Trophoblast cell (in vitro differentiated cells and primary cell): ENCODE data around the gene NCOA6. TPM values are rescaled to one million over a fixed set of nuclear protein-coding genes. Genes with fewer than 3 reads are reported as not detected.

Source experiments
- DNase-seq, 2 donors: peaks; one replicate each; pipeline ENCODE4 v3.0.0-alpha.2; 2016
- H2AFZ ChIP-seq: 2 replicates; pipeline ENCODE4 v1.6.1; 2013; ENCODE audit warnings: low read length, moderate library complexity, mild to moderate bottlenecking; ENCODE audit not compliant: insufficient read depth, poor library complexity
- H2AK5ac ChIP-seq: 2 replicates; pipeline ENCODE4 v1.6.1; 2013; ENCODE audit warnings: mild to moderate bottlenecking, low read length
- H2BK120ac ChIP-seq: 2 replicates; pipeline ENCODE4 v1.6.1; 2013; ENCODE audit warnings: low read length, mild to moderate bottlenecking, moderate library complexity; ENCODE audit not compliant: insufficient read depth, poor library complexity
- H2BK12ac ChIP-seq: 2 replicates; pipeline ENCODE4 v1.6.1; 2013; ENCODE audit warnings: mild to moderate bottlenecking, low read length, moderate library complexity
- H2BK5ac ChIP-seq: 2 replicates; pipeline ENCODE4 v1.6.1; 2013; ENCODE audit warnings: low read length, low read depth, moderate library complexity, mild to moderate bottlenecking; ENCODE audit not compliant: poor library complexity
- H3K14ac ChIP-seq: 2 replicates; pipeline ENCODE4 v1.6.1; 2013; ENCODE audit warnings: mild to moderate bottlenecking, low read length
- H3K18ac ChIP-seq: 2 replicates; pipeline ENCODE4 v1.6.1; 2013; ENCODE audit warnings: mild to moderate bottlenecking, low read length
- H3K23ac ChIP-seq: 2 replicates; pipeline ENCODE4 v1.6.1; 2013; ENCODE audit warnings: low read length
- H3K27ac ChIP-seq: 2 replicates; pipeline ENCODE4 v1.5.1; 2013; ENCODE audit warnings: low read depth, mild to moderate bottlenecking, inconsistent platforms, low read length, moderate library complexity
- H3K27me3 ChIP-seq: 2 replicates; pipeline ENCODE4 v1.6.1; 2013; ENCODE audit warnings: inconsistent platforms, mild to moderate bottlenecking, low read length, moderate library complexity; ENCODE audit not compliant: insufficient read depth
- H3K36me3 ChIP-seq, 2 experiments: 1 replicate in 1 of 2; 2 replicates in 1 of 2; pipeline ENCODE4 v1.6.1; 2013; ENCODE audit warnings: low read length in 2 of 2, mild to moderate bottlenecking in 2 of 2, moderate library complexity in 1 of 2; ENCODE audit not compliant: insufficient read depth in 2 of 2, control insufficient read depth in 1 of 2
- H3K4ac ChIP-seq: 2 replicates; pipeline ENCODE4 v1.6.1; 2013; ENCODE audit warnings: low read depth, mild to moderate bottlenecking, low read length, moderate library complexity
- H3K4me1 ChIP-seq, 2 experiments: 1 replicate in 1 of 2; 2 replicates in 1 of 2; pipeline ENCODE4 v1.6.1; 2013; ENCODE audit warnings: low read length in 2 of 2, mild to moderate bottlenecking in 2 of 2, moderate library complexity in 1 of 2; ENCODE audit not compliant: insufficient read depth in 2 of 2, control insufficient read depth in 1 of 2
- H3K4me2 ChIP-seq: 2 replicates; pipeline ENCODE4 v1.6.1; 2013; ENCODE audit warnings: inconsistent platforms, mild to moderate bottlenecking, low read length, moderate library complexity
- H3K4me3 ChIP-seq: 2 replicates; pipeline ENCODE4 v1.5.1; 2013; ENCODE audit warnings: mild to moderate bottlenecking, low read depth, low read length, inconsistent platforms
- H3K79me1 ChIP-seq: one replicate; pipeline ENCODE4 v1.6.1; 2013; ENCODE audit warnings: low read length
- H3K79me2 ChIP-seq: 2 replicates; pipeline ENCODE4 v1.6.1; 2013; ENCODE audit warnings: low read length, mild to moderate bottlenecking; ENCODE audit not compliant: control insufficient read depth, insufficient read depth, poor library complexity
- H3K9ac ChIP-seq: 2 replicates; pipeline ENCODE4 v1.6.1; 2013; ENCODE audit warnings: mild to moderate bottlenecking, low read length
- H3K9me3 ChIP-seq: 2 replicates; pipeline ENCODE4 v1.6.1; 2013; ENCODE audit warnings: low read depth, mild to moderate bottlenecking, control low read depth, inconsistent platforms, low read length; ENCODE audit not compliant: insufficient read depth
- H4K12ac ChIP-seq: 2 replicates; pipeline ENCODE4 v1.6.1; 2013; ENCODE audit warnings: low read depth, mild to moderate bottlenecking, low read length, moderate library complexity
- H4K8ac ChIP-seq: 2 replicates; pipeline ENCODE4 v1.6.1; 2013; ENCODE audit warnings: low read depth, mild to moderate bottlenecking, low read length, moderate library complexity
- H4K91ac ChIP-seq: one replicate; pipeline ENCODE4 v1.6.1; 2013; ENCODE audit warnings: low read depth, mild to moderate bottlenecking, low read length, moderate library complexity
- WGBS: extraction: QIAGEN DNeasy Blood & Tissue Kit; methylation state at CpG from one replicate; pipeline ENCODE4 v1.1.7; 2013; ENCODE audit warnings: missing lambda C conversion rate; ENCODE audit not compliant: insufficient read length, insufficient coverage; ENCODE audit errors: extremely low coverage; 5-methylcytosine and 5-hydroxymethylcytosine counted together
- polyA plus RNA-seq: library from polyadenylated mRNA; stranded (reverse); fragments of 200-250 nt; gene quantifications from 2 replicates; pipeline ENCODE4 v1.2.3, GENCODE V29; 2013

Gene NCOA6
- polyA plus RNA-seq: 33.7 and 35.6 TPM in 2 replicates

GRCh38 chr20:34825530-34826362 is at the start of gene NCOA6:
Gene NCOA6 (minus strand): TSS chr20:34825651. CDS start chr20:34782355, 43,296 bp downstream.
- Histone ChIP-seq H3K27me3 (no peaks in the 10 kb centered on the region), H3K4me3 (peak within 1 kb of the TSS; percentile 91), H2BK12ac (peak within 1 kb of the TSS; percentile 13), H4K91ac (peak within 1 kb of the TSS; percentile 87), H2AK5ac (peak within 1 kb of the TSS; percentile 77), H3K79me1 (peaks cover 9% of the 10 kb centered on the region), H3K27ac (peak within 1 kb of the TSS; percentile 85), H3K18ac (peak within 1 kb of the TSS; percentile 96), H3K14ac (peak within 1 kb of the TSS; percentile 88), H3K4me2 (peak within 1 kb of the TSS; percentile 87), H3K4ac (peak within 1 kb of the TSS; percentile 97), H3K9ac (peak within 1 kb of the TSS; percentile 91), H2AFZ (peak within 1 kb of the TSS; percentile 93), H3K4me1 (no peaks in the 10 kb centered on the region), H2BK5ac (peak within 1 kb of the TSS; percentile 93), H3K79me2 (peaks cover 13% of the 10 kb centered on the region), H3K36me3 (no peaks in the 10 kb centered on the region), H2BK120ac (peak within 1 kb of the TSS; percentile 67), H3K23ac (no peak within 1 kb of the TSS), H4K8ac (peak within 1 kb of the TSS; percentile 92), H3K9me3 (no peaks in the 10 kb centered on the region), H4K12ac (peak within 1 kb of the TSS; percentile 92)
- no CpG with 5 or more reads among the region's 52 CpGs for WGBS
- peak; percentile 61 to 84 for DNase-seq

GRCh38 chr20:34874094-34874654 is 48.7 kb upstream of the NCOA6 start:
- DNase-seq: peak; percentile 84 to 91
- peaks cover 4 to 20% of the 10 kb centered on the region in 2 experiments for H3K4me1 ChIP-seq
- H3K36me3 ChIP-seq: no peaks in the 10 kb centered on the region
- H2BK12ac ChIP-seq: peak overlapping the region; percentile 93
- H2AK5ac ChIP-seq: no peak overlapping the region
- peaks cover 9% of the 10 kb centered on the region for H3K79me2 ChIP-seq
- H3K14ac ChIP-seq: no peak overlapping the region
- no peaks in the 10 kb centered on the region for H3K27me3 ChIP-seq
- no peak overlapping the region for H3K4me3 ChIP-seq
- no peak overlapping the region for H3K18ac ChIP-seq
- no peak overlapping the region for H3K23ac ChIP-seq
- H3K9me3 ChIP-seq: no peaks in the 10 kb centered on the region
- H2BK5ac ChIP-seq: no peak overlapping the region
- H3K79me1 ChIP-seq: peaks cover 8% of the 10 kb centered on the region
- no peak overlapping the region for H3K4me2 ChIP-seq
- H3K27ac ChIP-seq: no peak overlapping the region
- H2AFZ ChIP-seq: no peak overlapping the region
- no CpG with 5 or more reads among the region's 2 CpGs for WGBS
- H4K8ac ChIP-seq: no peak overlapping the region
- no peak overlapping the region for H3K9ac ChIP-seq
- peak overlapping the region; percentile 41 for H4K91ac ChIP-seq
- H4K12ac ChIP-seq: no peak overlapping the region
- no peak overlapping the region for H3K4ac ChIP-seq
- peak overlapping the region; percentile 44 for H2BK120ac ChIP-seq

GRCh38 chr20:34873583-34874093 is 48.2 kb upstream of the NCOA6 start:
- WGBS: no CpG with 5 or more reads among the region's 3 CpGs
- Histone ChIP-seq H3K4me1 (peaks cover 4 to 20% of the 10 kb centered on the region in 2 experiments), H3K4me2 (no peak overlapping the region), H3K79me2 (peaks cover 9% of the 10 kb centered on the region), H2BK5ac (no peak overlapping the region), H3K23ac (no peak overlapping the region), H2BK12ac (no peak overlapping the region), H3K27me3 (no peaks in the 10 kb centered on the region), H3K18ac (no peak overlapping the region), H3K27ac (no peak overlapping the region), H3K14ac (no peak overlapping the region), H2AK5ac (no peak overlapping the region), H3K9me3 (no peaks in the 10 kb centered on the region), H3K4ac (no peak overlapping the region), H3K79me1 (peaks cover 8% of the 10 kb centered on the region), H2BK120ac (no peak overlapping the region), H3K4me3 (no peak overlapping the region), H3K9ac (no peak overlapping the region), H4K91ac (no peak overlapping the region), H4K12ac (no peak overlapping the region), H4K8ac (no peak overlapping the region), H3K36me3 (no peaks in the 10 kb centered on the region), H2AFZ (no peak overlapping the region)
- DNase-seq: no peak

GRCh38 chr20:34872622-34873224 is 47.3 kb upstream of the NCOA6 start, which contains the start of gene GGT7:
Gene GGT7 (minus strand): TSS chr20:34872856. CDS start chr20:34872815, 41 bp downstream.
- Histone ChIP-seq H3K79me2 (peaks cover 9% of the 10 kb centered on the region), H2BK12ac (peak within 1 kb of the TSS; percentile 62), H2AK5ac (peak within 1 kb of the TSS; percentile 25), H3K4ac (peak within 1 kb of the TSS; percentile 50), H3K9me3 (no peaks in the 10 kb centered on the region), H3K4me1 (peaks cover 4 to 17% of the 10 kb centered on the region in 2 experiments), H3K36me3 (no peaks in the 10 kb centered on the region), H4K91ac (peak within 1 kb of the TSS; percentile 67), H3K4me3 (peak within 1 kb of the TSS; percentile 73), H3K79me1 (peaks cover 8% of the 10 kb centered on the region), H3K14ac (peak within 1 kb of the TSS; percentile 64), H2BK5ac (no peak within 1 kb of the TSS), H3K27ac (no peak within 1 kb of the TSS), H4K8ac (peak within 1 kb of the TSS; percentile 80), H4K12ac (peak within 1 kb of the TSS; percentile 47), H3K18ac (peak within 1 kb of the TSS; percentile 82), H2BK120ac (peak within 1 kb of the TSS; percentile 61), H3K27me3 (no peaks in the 10 kb centered on the region), H3K4me2 (peak within 1 kb of the TSS; percentile 71), H3K9ac (peak within 1 kb of the TSS; percentile 23), H2AFZ (peak within 1 kb of the TSS; percentile 66), H3K23ac (no peak within 1 kb of the TSS)
- WGBS: no CpG with 5 or more reads among the region's 52 CpGs
- DNase-seq: peak; percentile 78 to 82
